BLaER1 treated with 17β-estradiol and CSF1 and Interleukin-3, amounts not matched to agents 10 nM and 100 nM (cell line): Measurements from ENCODE around the gene ADAMTSL3.

Experiments
- H3K27ac ChIP-seq, 11 experiments: shearing (Covaris generic); formaldehyde crosslinking; 2 replicates each; pipeline ENCODE4 v1.8.1; 2022
- H3K27me3 ChIP-seq, 11 experiments: shearing (Covaris generic); formaldehyde crosslinking; 2 replicates each; pipeline ENCODE4 v1.8.1; 2022
- H3K36me3 ChIP-seq, 11 experiments: shearing (Covaris generic); formaldehyde crosslinking; 2 replicates each; pipeline ENCODE4 v1.8.1; 2022
- H3K4me1 ChIP-seq, 10 experiments: shearing (Covaris generic); formaldehyde crosslinking; 2 replicates each; pipeline ENCODE4 v1.8.1; 2022
- H3K4me2 ChIP-seq, 11 experiments: shearing (Covaris generic); formaldehyde crosslinking; 2 replicates each; pipeline ENCODE4 v1.8.1; 2022
- H3K4me3 ChIP-seq, 10 experiments: shearing (Covaris generic); formaldehyde crosslinking; 2 replicates each; pipeline ENCODE4 v1.8.1; 2022
- H3K9ac ChIP-seq, 11 experiments: shearing (Covaris generic); formaldehyde crosslinking; 2 replicates each; pipeline ENCODE4 v1.8.1; 2022
- H3K9me3 ChIP-seq, 11 experiments: shearing (Covaris generic); formaldehyde crosslinking; replicated peaks in 1 of 11; 2 replicates each; pipeline ENCODE4 v1.8.1; 2022
- H4K20me1 ChIP-seq, 11 experiments: shearing (Covaris generic); formaldehyde crosslinking; 2 replicates each; pipeline ENCODE4 v1.8.1; 2022
- Cebpa-rat ChIP-seq, 11 experiments: shearing (Covaris generic); IDR thresholded peaks; 2 replicates each; pipeline ENCODE4 v1.8.1; 2022

ADAMTSL3 gene

DNA sequence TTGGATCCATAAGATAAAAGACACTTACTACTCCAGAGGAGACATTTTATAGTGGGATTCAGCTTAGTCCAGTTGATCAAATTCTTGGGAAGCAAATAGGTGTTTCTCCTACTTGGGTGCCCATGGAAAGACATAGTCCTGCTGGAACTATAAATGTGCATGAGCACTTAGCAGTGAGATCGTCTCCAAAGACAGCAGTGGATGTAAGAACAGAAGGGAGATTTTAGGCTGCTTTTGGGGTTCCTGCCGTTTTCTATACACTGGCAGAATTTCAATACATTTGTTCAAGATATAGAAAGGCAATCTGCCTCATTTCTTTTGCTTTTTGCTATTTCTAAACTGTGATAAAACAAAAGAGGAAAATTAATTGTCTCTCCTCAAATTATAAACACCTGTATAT lies 234.0 kb downstream of the ADAMTSL3 start:
- no peaks in the 10 kb centered on the region for H3K36me3 ChIP-seq
- H3K9ac ChIP-seq, result no peak overlapping the region
- no peaks in the 10 kb centered on the region for H3K9me3 ChIP-seq
- peaks cover 11 to 18% (median 15%) of the 10 kb centered on the region in 10 experiments; a peak in 18 of 20 replicates for H3K4me1 ChIP-seq
- no peak overlapping the region for H3K27ac ChIP-seq
- H4K20me1 ChIP-seq, result no peaks in the 10 kb centered on the region
- no peak overlapping the region for H3K4me3 ChIP-seq
- no peaks in the 10 kb centered on the region for H3K27me3 ChIP-seq
- no peak for TF ChIP-seq Cebpa-rat (IDR thresholded peaks at IDR 0.05)
- no peak overlapping the region for H3K4me2 ChIP-seq

DNA sequence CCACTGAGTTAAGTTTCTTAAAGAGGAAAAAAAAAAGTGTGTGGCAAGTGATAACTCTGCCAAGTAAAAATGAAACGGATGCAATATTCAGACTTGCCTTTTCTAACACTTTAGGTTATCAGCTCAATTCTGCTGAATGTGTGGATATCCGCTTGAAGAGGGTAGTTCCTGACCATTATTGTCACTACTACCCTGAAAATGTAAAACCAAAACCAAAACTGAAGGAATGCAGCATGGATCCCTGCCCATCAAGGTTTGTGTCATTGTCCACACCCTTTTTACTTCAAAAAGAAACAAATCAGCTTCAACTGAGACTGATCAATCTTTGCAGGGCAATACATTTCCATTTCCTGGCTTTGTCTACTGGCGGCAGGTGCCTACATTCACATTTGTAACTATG lies 236.1 kb downstream of the ADAMTSL3 start:
- H3K9ac ChIP-seq, result no peak overlapping the region
- no peaks in the 10 kb centered on the region for H4K20me1 ChIP-seq
- peaks cover 11 to 18% (median 15%) of the 10 kb centered on the region in 10 experiments; a peak in 18 of 20 replicates for H3K4me1 ChIP-seq
- H3K9me3 ChIP-seq, result no peaks in the 10 kb centered on the region
- no peaks in the 10 kb centered on the region for H3K36me3 ChIP-seq
- no peak overlapping the region for H3K4me3 ChIP-seq
- peak overlapping the region in 1 of 11 experiments; percentile 9; a peak in 1 of 22 replicates for H3K27ac ChIP-seq
- no peak for TF ChIP-seq Cebpa-rat (IDR thresholded peaks at IDR 0.05)
- peak overlapping the region in 10 of 11 experiments; percentile 14 to 64 (median 51); a peak in 15 of 22 replicates for H3K4me2 ChIP-seq
- H3K27me3 ChIP-seq, result no peaks in the 10 kb centered on the region

DNA sequence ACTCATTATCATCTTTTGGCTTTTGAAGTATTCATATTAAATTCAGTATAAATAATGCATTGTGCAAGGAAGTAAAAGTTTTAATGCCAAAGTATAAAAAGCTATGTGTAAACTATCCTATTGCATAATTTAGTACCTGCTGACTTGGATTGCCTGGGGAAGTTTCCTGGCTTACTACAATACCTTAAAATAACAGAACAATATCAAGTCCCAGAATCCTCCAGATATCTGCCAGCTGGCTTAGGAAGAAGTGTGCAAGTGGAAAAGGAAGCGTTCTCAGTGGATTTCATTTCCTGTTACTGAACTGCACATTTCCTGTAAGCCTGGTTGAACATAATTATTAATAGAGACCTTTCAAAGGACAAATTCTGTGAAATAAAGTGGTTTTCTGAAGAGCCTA lies 236.7 kb downstream of the ADAMTSL3 start:
- Histone ChIP-seq H3K27me3 (no peaks in the 10 kb centered on the region), H3K4me2 (peak overlapping the region; percentile 14 to 64 (median 50); a peak in 21 of 22 replicates)
- 0 out of 22 replicates have a peak, but pooled peaks of 1 of the 11 experiments have one; percentile 15 for TF ChIP-seq Cebpa-rat (IDR thresholded peaks at IDR 0.05)

DNA sequence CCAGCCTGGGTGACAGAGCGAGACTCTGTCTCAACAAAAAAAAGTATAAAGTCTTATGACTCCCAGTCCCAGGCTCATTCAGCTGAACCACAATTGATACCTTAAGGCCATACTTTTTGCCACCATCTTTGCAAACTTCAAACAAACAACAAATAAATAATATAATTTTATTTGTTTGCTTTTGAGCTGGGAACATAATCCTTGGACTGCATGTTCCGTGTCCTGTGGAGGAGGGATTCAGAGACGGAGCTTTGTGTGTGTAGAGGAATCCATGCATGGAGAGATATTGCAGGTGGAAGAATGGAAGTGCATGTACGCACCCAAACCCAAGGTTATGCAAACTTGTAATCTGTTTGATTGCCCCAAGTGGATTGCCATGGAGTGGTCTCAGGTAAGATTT lies 238.6 kb downstream of the ADAMTSL3 start:
- TF ChIP-seq Cebpa-rat (IDR thresholded peaks at IDR 0.05), result no peak
- Histone ChIP-seq H3K9me3 (no peaks in the 10 kb centered on the region), H3K36me3 (no peaks in the 10 kb centered on the region), H3K27ac (no peak overlapping the region), H4K20me1 (no peaks in the 10 kb centered on the region), H3K27me3 (no peaks in the 10 kb centered on the region), H3K4me2 (no peak overlapping the region), H3K4me1 (peaks cover 11 to 18% (median 15%) of the 10 kb centered on the region in 10 experiments; a peak in 18 of 20 replicates), H3K4me3 (no peak overlapping the region), H3K9ac (no peak overlapping the region)

More for the DNA sequence above, 236.7 kb downstream of the ADAMTSL3 start:
- peak overlapping the region in 1 of 11 experiments; percentile 9; a peak in 1 of 22 replicates for H3K27ac ChIP-seq
- no peak overlapping the region for H3K4me3 ChIP-seq
- H3K9ac ChIP-seq, result no peak overlapping the region
- H3K4me1 ChIP-seq, result peaks cover 11 to 18% (median 15%) of the 10 kb centered on the region in 10 experiments; a peak in 18 of 20 replicates
- no peaks in the 10 kb centered on the region for H3K36me3 ChIP-seq
- H3K9me3 ChIP-seq, result no peaks in the 10 kb centered on the region
- H4K20me1 ChIP-seq, result no peaks in the 10 kb centered on the region

DNA sequence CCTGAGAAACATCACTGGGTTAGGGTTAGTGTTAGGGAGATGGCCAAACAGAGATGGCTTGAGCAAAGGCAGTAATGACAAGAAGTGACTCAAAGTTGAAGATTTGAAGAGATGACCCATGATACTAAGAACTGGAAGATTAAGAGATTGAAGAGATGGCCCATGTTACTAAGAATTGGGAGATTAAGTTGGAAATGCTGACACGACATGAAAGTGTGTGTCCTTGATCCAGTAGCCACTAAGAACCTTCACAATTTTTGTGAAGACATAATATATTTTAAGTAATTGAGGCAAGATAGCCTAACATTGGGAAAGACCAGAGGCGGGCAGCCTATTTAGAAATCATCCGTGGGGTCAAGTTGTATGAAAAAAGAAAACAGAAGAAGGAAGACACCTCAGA lies 239.4 kb downstream of the ADAMTSL3 start:
- Histone ChIP-seq H3K4me3 (no peak overlapping the region), H3K9ac (no peak overlapping the region), H3K4me2 (no peak overlapping the region), H3K4me1 (peaks cover 11 to 18% (median 15%) of the 10 kb centered on the region in 10 experiments; a peak in 18 of 20 replicates), H3K36me3 (no peaks in the 10 kb centered on the region), H3K27ac (no peak overlapping the region), H4K20me1 (no peaks in the 10 kb centered on the region), H3K9me3 (no peaks in the 10 kb centered on the region), H3K27me3 (no peaks in the 10 kb centered on the region)
- TF ChIP-seq Cebpa-rat (IDR thresholded peaks at IDR 0.05), result no peak

DNA sequence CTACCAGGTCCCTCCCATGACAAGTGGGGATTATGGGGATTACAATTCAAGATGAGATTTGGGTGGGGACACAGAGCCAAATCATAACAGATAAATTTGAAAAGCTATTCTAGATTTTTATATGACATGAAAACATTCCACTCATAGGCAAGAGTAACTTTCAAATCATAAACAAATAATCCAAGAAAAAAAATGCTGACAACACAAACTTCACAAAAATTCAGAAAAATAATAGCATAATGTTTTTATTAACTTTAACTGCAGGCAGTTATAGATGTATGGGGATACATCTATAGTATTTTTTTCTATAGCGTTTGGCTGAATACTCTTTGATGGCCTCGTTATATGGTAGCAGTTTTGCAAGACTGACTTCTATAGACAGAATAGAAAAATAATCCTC lies 243.1 kb downstream of the ADAMTSL3 start:
- H3K27ac ChIP-seq, result no peak overlapping the region
- H3K27me3 ChIP-seq, result no peaks in the 10 kb centered on the region
- TF ChIP-seq Cebpa-rat (IDR thresholded peaks at IDR 0.05), result no peak
- H3K36me3 ChIP-seq, result no peaks in the 10 kb centered on the region
- no peaks in the 10 kb centered on the region for H3K4me1 ChIP-seq
- H4K20me1 ChIP-seq, result no peaks in the 10 kb centered on the region
- H3K9ac ChIP-seq, result no peak overlapping the region
- no peak overlapping the region for H3K4me2 ChIP-seq
- H3K9me3 ChIP-seq, result no peaks in the 10 kb centered on the region
- H3K4me3 ChIP-seq, result no peak overlapping the region

DNA sequence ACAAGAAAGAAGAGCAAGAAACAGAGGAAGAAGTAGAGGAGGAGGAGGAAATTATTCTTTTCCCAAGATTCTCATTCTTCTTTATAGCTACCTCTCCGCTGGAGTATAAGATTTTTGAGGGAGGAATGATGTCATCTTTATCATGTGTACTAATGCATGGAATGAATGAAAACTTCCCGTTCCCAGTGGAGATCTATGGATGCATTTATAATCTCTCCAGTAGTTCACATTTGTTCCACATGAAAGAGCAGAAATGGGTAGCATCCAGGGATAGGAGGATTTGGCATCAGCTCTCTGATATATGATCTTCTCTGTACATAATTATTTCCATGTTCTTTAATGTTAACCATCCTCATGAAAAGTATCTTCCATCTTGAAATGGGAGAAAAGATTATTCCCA lies 244.4 kb downstream of the ADAMTSL3 start:
- no peak for TF ChIP-seq Cebpa-rat (IDR thresholded peaks at IDR 0.05)
- Histone ChIP-seq H3K4me3 (no peak overlapping the region), H3K4me1 (no peaks in the 10 kb centered on the region), H3K9me3 (no peaks in the 10 kb centered on the region), H3K27me3 (no peaks in the 10 kb centered on the region), H3K9ac (no peak overlapping the region), H4K20me1 (no peaks in the 10 kb centered on the region), H3K36me3 (no peaks in the 10 kb centered on the region), H3K4me2 (no peak overlapping the region), H3K27ac (no peak overlapping the region)

DNA sequence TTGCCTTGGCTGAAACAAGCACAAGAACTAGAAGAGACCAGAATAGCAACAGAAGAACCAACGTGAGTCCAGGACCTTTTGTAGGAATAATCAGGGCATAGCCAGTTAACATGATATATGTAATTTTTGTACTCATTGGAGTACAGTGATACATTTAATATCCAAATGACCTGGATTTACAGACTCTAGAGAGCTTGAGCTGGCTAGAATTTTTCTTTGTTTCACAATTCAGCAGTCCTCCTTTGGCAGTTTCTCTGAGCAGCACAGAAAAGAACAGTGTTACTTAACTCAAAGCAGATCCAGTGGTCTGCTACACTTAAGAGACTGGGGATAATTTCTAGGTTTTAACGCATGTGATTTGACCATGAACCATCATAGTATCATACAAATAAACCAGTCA lies 245.7 kb downstream of the ADAMTSL3 start:
- no peaks in the 10 kb centered on the region for H3K27me3 ChIP-seq
- no peak for TF ChIP-seq Cebpa-rat (IDR thresholded peaks at IDR 0.05)
- H4K20me1 ChIP-seq, result no peaks in the 10 kb centered on the region
- H3K4me2 ChIP-seq, result no peak overlapping the region
- H3K27ac ChIP-seq, result no peak overlapping the region
- no peak overlapping the region for H3K9ac ChIP-seq
- no peak overlapping the region for H3K4me3 ChIP-seq
- H3K4me1 ChIP-seq, result 0 out of 20 replicates have a peak, but pooled peaks cover 0 to 7% (median 0%) of the 10 kb centered on the region in 10 experiments
- no peaks in the 10 kb centered on the region for H3K9me3 ChIP-seq
- no peaks in the 10 kb centered on the region for H3K36me3 ChIP-seq

DNA sequence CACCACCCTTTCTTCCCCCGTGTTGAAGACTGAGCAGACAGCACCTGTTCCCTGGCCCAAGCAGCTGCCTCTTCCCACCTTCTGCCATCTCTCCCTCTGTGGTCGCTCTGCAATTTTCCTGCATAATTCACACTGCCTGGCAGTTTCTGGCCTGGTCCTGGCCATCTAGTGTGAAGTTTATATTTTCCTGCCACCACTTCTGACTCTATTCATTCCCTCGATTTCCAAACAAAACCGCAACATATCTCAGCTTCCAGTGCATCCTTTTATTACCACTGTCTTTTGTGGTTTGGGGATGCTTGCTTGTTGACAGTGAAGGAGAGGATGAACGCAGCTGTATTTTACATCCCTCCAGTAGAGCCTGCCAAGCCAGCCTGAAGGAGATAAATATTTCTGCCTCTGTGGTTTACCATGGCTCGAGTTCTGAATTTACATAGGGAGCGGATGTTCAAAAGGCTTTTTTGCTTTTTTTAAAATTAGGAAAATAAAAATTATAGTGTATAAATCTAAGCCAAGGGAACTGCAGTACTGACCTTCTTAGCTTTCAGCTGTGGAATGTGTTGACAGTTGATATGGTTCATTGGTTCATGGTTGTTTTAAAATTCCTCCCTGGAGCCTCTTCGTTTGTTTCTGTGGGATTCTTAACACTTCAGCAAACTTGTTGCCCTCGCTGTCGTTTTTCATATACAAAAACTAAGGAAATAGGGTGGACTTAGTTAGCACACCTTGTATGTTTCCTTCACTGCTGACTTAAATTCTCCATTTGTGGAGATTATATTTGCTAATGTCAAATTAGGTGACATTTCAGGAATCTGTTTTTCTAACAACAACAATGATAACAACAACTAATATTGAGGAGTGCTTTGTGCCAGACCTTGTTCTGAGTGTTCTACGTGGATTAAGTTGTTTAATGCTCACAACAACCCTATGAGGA lies 250.5 kb downstream of the ADAMTSL3 start:
- no peak overlapping the region for H3K9ac ChIP-seq
- H3K4me1 ChIP-seq, result 0 out of 20 replicates have a peak, but pooled peaks cover 0 to 7% (median 0%) of the 10 kb centered on the region in 10 experiments
- no peaks in the 10 kb centered on the region for H4K20me1 ChIP-seq
- no peaks in the 10 kb centered on the region for H3K27me3 ChIP-seq
- no peaks in the 10 kb centered on the region for H3K36me3 ChIP-seq
- no peak overlapping the region for H3K4me2 ChIP-seq
- no peak overlapping the region for H3K27ac ChIP-seq
- H3K9me3 ChIP-seq, result no peaks in the 10 kb centered on the region
- no peak for TF ChIP-seq Cebpa-rat (IDR thresholded peaks at IDR 0.05)
- no peak overlapping the region for H3K4me3 ChIP-seq
